SU-DHL-6 (cell line): ENCODE data around the gene CMBL.

ENCODE experiments used
- H2AFZ ChIP-seq: fragments of 200-600 bp; sonication (generic); 2 replicates; pipeline ENCODE4 v1.6.1; 2014; ENCODE audit warnings: low read depth, mild to moderate bottlenecking, moderate library complexity, mixed read lengths, antibody characterized with exemption, low read length; ENCODE audit not compliant: severe bottlenecking
- H3F3A ChIP-seq: fragments of 200-600 bp; shearing (Covaris generic); 2 replicates; pipeline ENCODE4 v1.6.0; 2016; ENCODE audit warnings: antibody characterized with exemption, mild to moderate bottlenecking; ENCODE audit not compliant: insufficient read depth
- H3K27ac ChIP-seq: fragments of 200-600 bp; sonication (generic); 2 replicates; pipeline ENCODE4 v1.5.1; 2016; ENCODE audit warnings: low read depth, mild to moderate bottlenecking, low read length, moderate library complexity, mixed read lengths
- H3K27me3 ChIP-seq: fragments of 200-600 bp; sonication (generic), shearing (Covaris generic); 2 replicates; pipeline ENCODE4 v1.6.0; 2014; ENCODE audit warnings: mild to moderate bottlenecking, low read length
- H3K36me3 ChIP-seq: fragments of 200-600 bp; sonication (generic); 2 replicates; pipeline ENCODE4 v1.6.1; 2014; ENCODE audit warnings: mild to moderate bottlenecking, low read length, mixed read lengths
- H3K4me2 ChIP-seq: fragments of 300-600, 200-600 bp; shearing (Covaris generic), sonication (generic); 2 replicates; pipeline ENCODE4 v1.6.0; 2014; ENCODE audit warnings: low read length, low read depth, mild to moderate bottlenecking; ENCODE audit not compliant: poor library complexity, severe bottlenecking
- H3K4me3 ChIP-seq: fragments of 200-600 bp; sonication (generic); 2 replicates; pipeline ENCODE4 v1.5.1; 2014; ENCODE audit warnings: antibody characterized with exemption, low read length, mild to moderate bottlenecking, mixed read lengths; ENCODE audit not compliant: insufficient read depth, poor library complexity, severe bottlenecking
- H3K79me2 ChIP-seq: fragments of 200-600 bp; sonication (generic); 2 replicates; pipeline ENCODE4 v1.6.1; 2014; ENCODE audit warnings: mild to moderate bottlenecking, low read length, moderate library complexity; ENCODE audit not compliant: insufficient read depth
- H3K9ac ChIP-seq: fragments of 200-600 bp; sonication (generic); 2 replicates; pipeline ENCODE4 v1.7.0; 2014; ENCODE audit warnings: mild to moderate bottlenecking, low read length
- H3K9me2 ChIP-seq: fragments of 200-600 bp; sonication (generic); replicated peaks from 2 replicates; pipeline ENCODE4 v1.6.1; 2014; ENCODE audit warnings: low read length; ENCODE audit not compliant: insufficient read depth
- H3K9me3 ChIP-seq: fragments of 200-600 bp; sonication (generic); 2 replicates; pipeline ENCODE4 v1.6.1; 2014; ENCODE audit warnings: low read length, mixed read lengths; ENCODE audit not compliant: insufficient read depth
- H4K20me1 ChIP-seq: fragments of 200-600 bp; sonication (generic); 2 replicates; pipeline ENCODE4 v1.6.1; 2014; ENCODE audit warnings: low read depth, mild to moderate bottlenecking, antibody characterized with exemption, low read length, moderate library complexity, mixed read lengths
- CTCF ChIP-seq: fragments of 200-600 bp; sonication (generic); IDR thresholded peaks from one replicate; pipeline ENCODE4 v1.5.1; 2017; ENCODE audit warnings: antibody characterized with exemption, mild to moderate bottlenecking, low read length, moderate library complexity; ENCODE audit not compliant: insufficient read depth, poor library complexity, severe bottlenecking
- EZH2phosphoT487 ChIP-seq: fragments of 200-600 bp; sonication (generic), shearing (Covaris generic); conservative IDR thresholded peaks from 2 replicates; pipeline ENCODE4 v1.6.1; 2018; ENCODE audit warnings: mild to moderate bottlenecking, antibody characterized with exemption, low read length, moderate library complexity, mixed read lengths

CMBL gene

GRCh38 chr5:10279925-10280720 is 27.6 kb downstream of the CMBL start:
- no peak overlapping the region for H3K4me2 ChIP-seq
- no peak overlapping the region for H2AFZ ChIP-seq
- no peak overlapping the region for H3K27ac ChIP-seq
- TF ChIP-seq EZH2phosphoT487 (no peak), CTCF (no peak)
- H4K20me1 ChIP-seq, result no peaks in the 10 kb centered on the region
- H3K27me3 ChIP-seq, result no peaks in the 10 kb centered on the region
- no peak overlapping the region for H3K4me3 ChIP-seq
- no peak overlapping the region for H3K9ac ChIP-seq
- H3K36me3 ChIP-seq, result no peaks in the 10 kb centered on the region
- no peaks in the 10 kb centered on the region for H3K9me2 ChIP-seq
- 0 out of 2 replicates have a peak, but pooled peaks cover 3% of the 10 kb centered on the region for H3F3A ChIP-seq
- no peaks in the 10 kb centered on the region for H3K9me3 ChIP-seq
- no peaks in the 10 kb centered on the region for H3K79me2 ChIP-seq

GRCh38 chr5:10279328-10279727 is 28.4 kb downstream of the CMBL start:
- Histone ChIP-seq H3K36me3 (no peaks in the 10 kb centered on the region), H3F3A (0 out of 2 replicates have a peak, but pooled peaks cover under 1% of the 10 kb centered on the region), H2AFZ (no peak overlapping the region), H3K4me3 (no peak overlapping the region), H3K79me2 (no peaks in the 10 kb centered on the region), H3K9ac (no peak overlapping the region), H3K4me2 (no peak overlapping the region), H3K9me2 (no peaks in the 10 kb centered on the region), H3K27me3 (no peaks in the 10 kb centered on the region), H3K9me3 (no peaks in the 10 kb centered on the region), H3K27ac (no peak overlapping the region), H4K20me1 (no peaks in the 10 kb centered on the region)
- TF ChIP-seq EZH2phosphoT487, result no peak

- Histone ChIP-seq H3K4me3 (no peak overlapping the region), H4K20me1 (no peaks in the 10 kb centered on the region), H3K27ac (no peak overlapping the region), H3K27me3 (no peaks in the 10 kb centered on the region), H3F3A (no peaks in the 10 kb centered on the region), H3K4me2 (no peak overlapping the region), H3K79me2 (no peaks in the 10 kb centered on the region), H3K9me3 (no peaks in the 10 kb centered on the region), H3K9ac (no peak overlapping the region), H2AFZ (no peak overlapping the region), H3K9me2 (no peaks in the 10 kb centered on the region), H3K36me3 (no peaks in the 10 kb centered on the region)
- TF ChIP-seq EZH2phosphoT487 (no peak), CTCF (no peak)
Measured at GRCh38 chr5:10278658-10279279, 28.9 kb downstream of the CMBL start.
